Endodermal cell (in vitro differentiated cells): ENCODE results near the gene HAPLN3. TPM values are rescaled to one million over a fixed set of nuclear protein-coding genes. Genes with fewer than 3 reads are reported as not detected.

Experiments used
- DNase-seq: peaks from one replicate; pipeline ENCODE4 v3.0.0-alpha.2; 2017
- H3K27ac ChIP-seq: 2 replicates; pipeline ENCODE4 v1.5.1; 2013; ENCODE audit warnings: mild to moderate bottlenecking, low read depth, low read length, moderate library complexity
- H3K27me3 ChIP-seq: 2 replicates; pipeline ENCODE4 v1.6.1; 2013; ENCODE audit warnings: mild to moderate bottlenecking, low read length, moderate library complexity; ENCODE audit not compliant: insufficient read depth, control insufficient read depth, poor library complexity, severe bottlenecking
- H3K36me3 ChIP-seq: 2 replicates; pipeline ENCODE4 v1.7.0; 2013; ENCODE audit warnings: mild to moderate bottlenecking, low read length, moderate library complexity; ENCODE audit not compliant: control insufficient read depth, insufficient read depth
- H3K4me1 ChIP-seq: one replicate; pipeline ENCODE4 v1.7.0; 2013; ENCODE audit warnings: low read length; ENCODE audit not compliant: control insufficient read depth, insufficient read depth
- H3K4me3 ChIP-seq: 2 replicates; pipeline ENCODE4 v1.5.1; 2013; ENCODE audit warnings: mild to moderate bottlenecking, low read length, moderate library complexity
- H3K9ac ChIP-seq: 2 replicates; pipeline ENCODE4 v1.6.1; 2013; ENCODE audit warnings: mild to moderate bottlenecking, low read length, moderate library complexity; ENCODE audit not compliant: poor library complexity, severe bottlenecking; ENCODE audit errors: extremely low read depth
- H3K9me3 ChIP-seq: 2 replicates; pipeline ENCODE4 v1.6.1; 2013; ENCODE audit warnings: mild to moderate bottlenecking, low read length, moderate library complexity; ENCODE audit not compliant: control insufficient read depth
- H3K27ac Mint-ChIP-seq: 2 replicates; pipeline ENCODE4 v1.8.0; 2020; ENCODE audit warnings: mixed read lengths
- H3K27me3 Mint-ChIP-seq: 2 replicates; pipeline ENCODE4 v1.8.0; 2021; ENCODE audit warnings: mild to moderate bottlenecking, mixed read lengths; ENCODE audit not compliant: insufficient read depth
- H3K36me3 Mint-ChIP-seq: 2 replicates; pipeline ENCODE4 v1.8.0; 2020; ENCODE audit warnings: low read depth, mixed read lengths
- H3K4me1 Mint-ChIP-seq: 2 replicates; pipeline ENCODE4 v1.8.0; 2020; ENCODE audit warnings: mixed read lengths
- H3K4me3 Mint-ChIP-seq: 2 replicates; pipeline ENCODE4 v1.8.0; 2020; ENCODE audit warnings: mild to moderate bottlenecking, moderate library complexity, mixed read lengths
- H3K9me3 Mint-ChIP-seq: 2 replicates; pipeline ENCODE4 v1.8.0; 2020; ENCODE audit warnings: mild to moderate bottlenecking, mixed read lengths
- WGBS, 2 experiments: methylation state at CpG; one replicate each; pipeline versions ENCODE4 v1.1.5 to v1.1.7; 2013; ENCODE audit warnings: missing lambda C conversion rate in 2 of 2, mixed read lengths in 1 of 2; ENCODE audit not compliant: insufficient coverage in 1 of 2, insufficient read length in 1 of 2; 5-methylcytosine and 5-hydroxymethylcytosine counted together
- total RNA-seq, 2 donors: library from RNA; stranded (reverse); fragmentation: NEBNext Ultra II Directional in 1 of 2; extraction: Animal tissue kit (Norgen Biotek cat#: 25700) in 1 of 2; gene quantifications; 2 replicates in 1 of 2; 3 replicates in 1 of 2; pipeline ENCODE4 v1.2.1, GENCODE V29; 2021
- TF ChIP-seq, protein P1 (sequence below): fragments of 200-600 bp; sonication (generic); conservative IDR thresholded peaks from 2 replicates; pipeline ENCODE4 v1.5.0; 2021; ENCODE audit warnings: antibody characterized with exemption, mild to moderate bottlenecking

HAPLN3 gene
- total RNA-seq, 2 donors from 2014 or later, result 5.8 to 15.6 TPM

DNA sequence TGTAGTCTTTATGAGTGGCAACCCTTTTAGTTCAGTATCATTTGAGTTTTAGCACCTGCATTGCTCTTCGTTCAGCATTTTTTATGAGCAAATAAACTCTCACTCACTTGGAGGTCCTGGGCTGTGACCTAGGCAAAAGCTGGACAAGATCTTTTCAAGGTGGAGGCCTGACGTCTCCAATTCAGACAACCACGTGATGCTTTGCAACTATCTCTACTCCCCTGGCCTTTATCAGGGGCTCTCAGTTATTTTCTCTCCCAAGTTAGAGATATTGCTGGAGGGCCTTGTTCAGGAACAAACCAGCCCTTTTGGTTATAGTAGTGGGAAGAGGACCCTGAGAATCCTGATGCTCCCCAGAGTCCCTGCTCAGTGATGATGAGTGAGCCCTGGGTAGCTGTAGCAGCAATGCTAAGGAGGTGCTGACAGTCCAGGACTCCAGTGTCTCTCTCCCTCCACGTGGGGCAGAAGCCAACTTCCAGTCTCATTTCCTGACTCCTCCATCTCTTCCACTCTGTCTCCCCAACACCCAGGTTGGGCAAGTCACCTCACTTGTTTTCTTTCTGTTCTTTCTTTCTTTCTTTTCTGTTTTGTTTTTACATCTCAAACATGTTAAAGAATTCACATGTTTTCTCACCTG is 30.4 kb downstream of the HAPLN3 start:
- Mint-ChIP-seq H3K27me3 (peaks cover 18% of the 10 kb centered on the region), H3K4me3 (no peak overlapping the region), H3K27ac (no peak overlapping the region), H3K9me3 (peaks cover 6% of the 10 kb centered on the region), H3K4me1 (no peaks in the 10 kb centered on the region), H3K36me3 (no peaks in the 10 kb centered on the region)
- WGBS, 2 experiments, result 71 to 84% methylated on average over 4 of the region's 4 CpGs
- no peak overlapping the region for H3K4me3 ChIP-seq
- no peaks in the 10 kb centered on the region for H3K36me3 ChIP-seq
- TF ChIP-seq, protein P1, sequence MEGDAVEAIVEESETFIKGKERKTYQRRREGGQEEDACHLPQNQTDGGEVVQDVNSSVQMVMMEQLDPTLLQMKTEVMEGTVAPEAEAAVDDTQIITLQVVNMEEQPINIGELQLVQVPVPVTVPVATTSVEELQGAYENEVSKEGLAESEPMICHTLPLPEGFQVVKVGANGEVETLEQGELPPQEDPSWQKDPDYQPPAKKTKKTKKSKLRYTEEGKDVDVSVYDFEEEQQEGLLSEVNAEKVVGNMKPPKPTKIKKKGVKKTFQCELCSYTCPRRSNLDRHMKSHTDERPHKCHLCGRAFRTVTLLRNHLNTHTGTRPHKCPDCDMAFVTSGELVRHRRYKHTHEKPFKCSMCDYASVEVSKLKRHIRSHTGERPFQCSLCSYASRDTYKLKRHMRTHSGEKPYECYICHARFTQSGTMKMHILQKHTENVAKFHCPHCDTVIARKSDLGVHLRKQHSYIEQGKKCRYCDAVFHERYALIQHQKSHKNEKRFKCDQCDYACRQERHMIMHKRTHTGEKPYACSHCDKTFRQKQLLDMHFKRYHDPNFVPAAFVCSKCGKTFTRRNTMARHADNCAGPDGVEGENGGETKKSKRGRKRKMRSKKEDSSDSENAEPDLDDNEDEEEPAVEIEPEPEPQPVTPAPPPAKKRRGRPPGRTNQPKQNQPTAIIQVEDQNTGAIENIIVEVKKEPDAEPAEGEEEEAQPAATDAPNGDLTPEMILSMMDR, result no peak
- H3K9ac ChIP-seq, result no peak overlapping the region
- DNase-seq, result no peak
- H3K4me1 ChIP-seq, result no peaks in the 10 kb centered on the region
- H3K9me3 ChIP-seq, result no peaks in the 10 kb centered on the region
- H3K27me3 ChIP-seq, result peaks cover 5% of the 10 kb centered on the region
- H3K27ac ChIP-seq, result no peak overlapping the region

DNA sequence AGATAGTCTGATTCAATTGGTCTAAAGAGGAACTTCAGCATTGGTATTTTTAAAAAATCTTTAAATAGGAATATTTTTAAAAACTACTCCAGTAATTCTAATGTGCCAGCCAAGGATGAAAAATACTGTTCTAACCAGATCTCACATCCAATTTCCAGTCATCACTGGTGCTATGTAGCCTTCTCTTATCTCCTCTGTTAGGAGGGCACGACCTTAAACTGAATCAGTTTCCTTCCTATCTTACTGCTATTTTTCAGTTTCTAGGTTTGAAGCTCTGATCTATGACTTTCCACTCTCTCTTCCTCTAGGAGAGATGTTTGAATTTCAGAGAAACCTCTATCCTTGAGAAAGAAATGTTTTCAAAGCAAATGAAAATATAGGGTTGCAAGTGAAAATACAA is 31.9 kb downstream of the HAPLN3 start:
- H3K27ac Mint-ChIP-seq, result no peak overlapping the region
- H3K36me3 ChIP-seq, result no peaks in the 10 kb centered on the region
- DNase-seq, result no peak
- 90% methylated on average over 1 of the region's 1 CpG; no CpG with 5 or more reads in 1 of the 2 experiments for WGBS, 2 experiments
- peaks cover 2% of the 10 kb centered on the region for H3K9me3 Mint-ChIP-seq
- H3K27ac ChIP-seq, result no peak overlapping the region
- peaks cover 5% of the 10 kb centered on the region for H3K27me3 ChIP-seq
- no peak overlapping the region for H3K4me3 Mint-ChIP-seq
- no peaks in the 10 kb centered on the region for H3K36me3 Mint-ChIP-seq
- no peak overlapping the region for H3K4me3 ChIP-seq
- no peaks in the 10 kb centered on the region for H3K9me3 ChIP-seq
- no peaks in the 10 kb centered on the region for H3K4me1 Mint-ChIP-seq
- peaks cover 13% of the 10 kb centered on the region for H3K27me3 Mint-ChIP-seq
- H3K4me1 ChIP-seq, result no peaks in the 10 kb centered on the region
- H3K9ac ChIP-seq, result no peak overlapping the region
- TF ChIP-seq, protein P1, result no peak

DNA sequence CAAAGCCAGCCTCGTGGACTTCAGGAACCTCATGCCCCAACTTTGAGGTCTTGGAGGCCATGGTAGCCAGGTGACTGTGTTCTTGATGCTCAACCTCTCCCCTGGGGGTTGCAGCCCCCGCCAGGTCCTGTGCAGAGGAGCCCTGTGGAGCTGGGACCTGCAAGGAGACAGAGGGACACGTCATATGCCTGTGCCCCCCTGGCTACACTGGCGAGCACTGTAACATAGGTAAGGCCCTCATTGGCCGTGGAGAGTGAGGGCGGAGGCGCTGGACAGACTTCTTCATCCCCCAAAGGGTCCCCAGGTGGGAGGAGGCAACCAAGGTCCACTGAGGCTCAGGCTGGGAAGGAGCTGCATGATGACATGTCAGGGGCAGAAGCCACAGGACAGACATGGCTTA is 35.1 kb downstream of the HAPLN3 start:
- no peaks in the 10 kb centered on the region for H3K4me1 ChIP-seq
- no peaks in the 10 kb centered on the region for H3K36me3 ChIP-seq
- no peaks in the 10 kb centered on the region for H3K36me3 Mint-ChIP-seq
- TF ChIP-seq, protein P1, result no peak
- H3K4me3 Mint-ChIP-seq, result no peak overlapping the region
- 83 to 98% methylated on average over 4 to 7 of the region's 7 CpGs for WGBS, 2 experiments
- H3K27ac ChIP-seq, result no peak overlapping the region
- H3K4me3 ChIP-seq, result no peak overlapping the region
- H3K27ac Mint-ChIP-seq, result no peak overlapping the region
- H3K4me1 Mint-ChIP-seq, result no peaks in the 10 kb centered on the region
- H3K9me3 ChIP-seq, result peaks cover under 1% of the 10 kb centered on the region
- DNase-seq, result no peak
- H3K9ac ChIP-seq, result no peak overlapping the region
- peaks cover 2% of the 10 kb centered on the region for H3K9me3 Mint-ChIP-seq
- peaks cover 13% of the 10 kb centered on the region for H3K27me3 Mint-ChIP-seq
- H3K27me3 ChIP-seq, result no peaks in the 10 kb centered on the region
